K562 (cell line): Measurements from ENCODE around the gene FAM20B. TPM values are rescaled to one million over a fixed set of nuclear protein-coding genes. Genes with fewer than 3 reads are reported as not detected.
A peak's percentile ranks its signal among the peaks of the same experiment; 100 is the strongest.

Experiments used
- DNMT1 ChIP-seq: fragments of 450-650 bp; IDR thresholded peaks from 2 replicates; pipeline ENCODE4 v1.6.1; 2016; ENCODE audit warnings: antibody characterized with exemption, mild to moderate bottlenecking
- HEY1 ChIP-seq: fragments of 250-450 bp; sonication (Bioruptor Pico); IDR thresholded peaks from 2 replicates; pipeline ENCODE4 v1.5.0; 2020; ENCODE audit warnings: mild to moderate bottlenecking, moderate library complexity, borderline replicate concordance
- RUNX1 ChIP-seq: sonication (generic); IDR thresholded peaks from 2 replicates; pipeline ENCODE4 v1.6.1; 2016; ENCODE audit warnings: antibody characterized with exemption, low read depth
- ZBTB17 ChIP-seq: fragments of 450-650 bp; formaldehyde crosslinking; IDR thresholded peaks from 2 replicates; pipeline ENCODE4 v1.4.0; 2020; ENCODE audit warnings: mild to moderate bottlenecking
- ZC3H11A ChIP-seq: IDR thresholded peaks from 2 replicates; pipeline ENCODE4 v1.6.1; 2012; ENCODE audit warnings: low read depth, low read length, improper control_type of control experiment
- polyA plus RNA-seq, 8 experiments: library from polyadenylated mRNA; depleted of rRNA in 4 of 8; stranded (reverse) in 5 of 8; unstranded in 3 of 8; fragments of >200 nt; fragmentation: Nextera tagmentation in 2 of 8; fragmentation: Illumina TruSeq in 1 of 8; extraction: Ambion mirVana in 2 of 8; extraction: Trizol in 1 of 8; gene quantifications; 2 replicates each; pipeline versions ENCODE4 v1.2.1 to v1.2.3, GENCODE V29; 2011 to 2014; ENCODE audit warnings: inconsistent platforms in 1 of 8, missing spikeins in 1 of 8
- total RNA-seq, 7 experiments: library from RNA; depleted of rRNA in 6 of 7; stranded (reverse); fragments of >200 nt in 6 of 7; fragmentation: Illumina TruSeq in 2 of 7; extraction: Trizol in 2 of 7; gene quantifications; 2 replicates each; pipeline versions ENCODE4 v1.2.1 to v1.2.3, GENCODE V29; 2011 to 2021; ENCODE audit warnings: low replicate concordance in 1 of 7
- TF ChIP-seq, protein P1 (sequence below), 2 experiments: fragments of 450-650 bp; formaldehyde crosslinking in 1 of 2; IDR thresholded peaks; 2 replicates each; pipeline versions ENCODE4 v1.4.0 to v1.6.1; 2014 to 2020; ENCODE audit warnings: mild to moderate bottlenecking in 2 of 2, borderline replicate concordance in 1 of 2, low read depth in 1 of 2
- TF ChIP-seq, protein P2 (sequence below): fragments of 250-450 bp; sonication (Bioruptor Pico); IDR thresholded peaks from 2 replicates; pipeline ENCODE4 v1.5.0; 2021; ENCODE audit warnings: mild to moderate bottlenecking, moderate library complexity
- TF ChIP-seq, protein P3 (sequence below): sonication (generic); formaldehyde crosslinking; IDR thresholded peaks from 2 replicates; pipeline ENCODE4 v1.8.1; 2023; ENCODE audit warnings: mild to moderate bottlenecking, missing genetic modification reagents
- TF ChIP-seq, protein P4 (sequence below): sonication (generic); formaldehyde crosslinking; IDR thresholded peaks from 2 replicates; pipeline ENCODE4 v1.8.1; 2022; ENCODE audit warnings: missing genetic modification reagents

Gene FAM20B
- total and polyA plus RNA-seq, 9 of the 15 experiments (the other 6 are each of a cell fraction or from before 2014, with no cell fraction given): 7.2 to 67.5 (median 42.9) TPM

DNA sequence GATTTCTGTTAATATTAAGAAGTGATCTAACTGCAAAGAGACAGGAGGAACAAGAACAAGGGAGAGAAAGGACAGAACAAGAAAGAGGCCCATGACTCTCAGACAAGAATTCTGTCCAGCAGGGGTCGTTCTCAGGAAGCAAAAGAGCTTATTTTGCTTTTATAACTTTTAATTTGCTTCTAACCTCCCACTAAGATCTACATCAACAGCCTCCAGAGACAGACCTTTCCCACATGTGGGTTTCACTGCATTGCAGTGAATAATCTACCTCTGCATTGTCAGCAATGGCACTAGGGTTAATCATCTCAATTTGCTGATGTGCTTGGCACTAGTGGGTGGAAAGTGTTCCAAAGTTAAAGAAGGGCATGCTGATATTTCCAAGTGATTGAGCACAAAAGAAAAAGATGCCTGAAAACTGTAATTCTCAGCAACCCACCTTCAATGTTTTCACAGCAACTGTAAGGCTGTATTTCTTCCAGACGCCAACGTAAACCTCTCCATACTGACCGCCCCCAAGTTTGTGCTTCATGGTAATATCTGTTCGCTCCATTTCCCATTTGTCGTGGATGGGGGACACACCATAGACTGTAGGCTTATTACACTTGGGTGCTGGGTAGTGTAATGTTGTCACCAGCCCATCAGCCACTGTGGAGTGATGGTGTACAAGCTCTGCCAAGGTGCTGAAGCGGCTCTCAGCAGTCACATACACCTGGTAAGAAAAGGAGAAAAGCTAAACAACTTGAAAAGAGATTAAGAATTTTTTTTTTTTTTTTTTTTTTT is 95.7 kb downstream of the FAM20B start (continued):
- TF ChIP-seq ZC3H11A (no peak), HEY1 (CRISPR knock-in tag) (no peak), DNMT1 (no peak), ZBTB17 (no peak), RUNX1 (no peak)
- TF ChIP-seq, protein P1, sequence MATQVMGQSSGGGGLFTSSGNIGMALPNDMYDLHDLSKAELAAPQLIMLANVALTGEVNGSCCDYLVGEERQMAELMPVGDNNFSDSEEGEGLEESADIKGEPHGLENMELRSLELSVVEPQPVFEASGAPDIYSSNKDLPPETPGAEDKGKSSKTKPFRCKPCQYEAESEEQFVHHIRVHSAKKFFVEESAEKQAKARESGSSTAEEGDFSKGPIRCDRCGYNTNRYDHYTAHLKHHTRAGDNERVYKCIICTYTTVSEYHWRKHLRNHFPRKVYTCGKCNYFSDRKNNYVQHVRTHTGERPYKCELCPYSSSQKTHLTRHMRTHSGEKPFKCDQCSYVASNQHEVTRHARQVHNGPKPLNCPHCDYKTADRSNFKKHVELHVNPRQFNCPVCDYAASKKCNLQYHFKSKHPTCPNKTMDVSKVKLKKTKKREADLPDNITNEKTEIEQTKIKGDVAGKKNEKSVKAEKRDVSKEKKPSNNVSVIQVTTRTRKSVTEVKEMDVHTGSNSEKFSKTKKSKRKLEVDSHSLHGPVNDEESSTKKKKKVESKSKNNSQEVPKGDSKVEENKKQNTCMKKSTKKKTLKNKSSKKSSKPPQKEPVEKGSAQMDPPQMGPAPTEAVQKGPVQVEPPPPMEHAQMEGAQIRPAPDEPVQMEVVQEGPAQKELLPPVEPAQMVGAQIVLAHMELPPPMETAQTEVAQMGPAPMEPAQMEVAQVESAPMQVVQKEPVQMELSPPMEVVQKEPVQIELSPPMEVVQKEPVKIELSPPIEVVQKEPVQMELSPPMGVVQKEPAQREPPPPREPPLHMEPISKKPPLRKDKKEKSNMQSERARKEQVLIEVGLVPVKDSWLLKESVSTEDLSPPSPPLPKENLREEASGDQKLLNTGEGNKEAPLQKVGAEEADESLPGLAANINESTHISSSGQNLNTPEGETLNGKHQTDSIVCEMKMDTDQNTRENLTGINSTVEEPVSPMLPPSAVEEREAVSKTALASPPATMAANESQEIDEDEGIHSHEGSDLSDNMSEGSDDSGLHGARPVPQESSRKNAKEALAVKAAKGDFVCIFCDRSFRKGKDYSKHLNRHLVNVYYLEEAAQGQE (IDR thresholded peaks at IDR 0.05; ENCODE audit: borderline replicate concordance): peak; percentile 78
- TF ChIP-seq, protein P1 (CRISPR knock-in tag; IDR thresholded peaks at IDR 0.05; ENCODE audit: low read depth): no peak
- TF ChIP-seq, protein P2, sequence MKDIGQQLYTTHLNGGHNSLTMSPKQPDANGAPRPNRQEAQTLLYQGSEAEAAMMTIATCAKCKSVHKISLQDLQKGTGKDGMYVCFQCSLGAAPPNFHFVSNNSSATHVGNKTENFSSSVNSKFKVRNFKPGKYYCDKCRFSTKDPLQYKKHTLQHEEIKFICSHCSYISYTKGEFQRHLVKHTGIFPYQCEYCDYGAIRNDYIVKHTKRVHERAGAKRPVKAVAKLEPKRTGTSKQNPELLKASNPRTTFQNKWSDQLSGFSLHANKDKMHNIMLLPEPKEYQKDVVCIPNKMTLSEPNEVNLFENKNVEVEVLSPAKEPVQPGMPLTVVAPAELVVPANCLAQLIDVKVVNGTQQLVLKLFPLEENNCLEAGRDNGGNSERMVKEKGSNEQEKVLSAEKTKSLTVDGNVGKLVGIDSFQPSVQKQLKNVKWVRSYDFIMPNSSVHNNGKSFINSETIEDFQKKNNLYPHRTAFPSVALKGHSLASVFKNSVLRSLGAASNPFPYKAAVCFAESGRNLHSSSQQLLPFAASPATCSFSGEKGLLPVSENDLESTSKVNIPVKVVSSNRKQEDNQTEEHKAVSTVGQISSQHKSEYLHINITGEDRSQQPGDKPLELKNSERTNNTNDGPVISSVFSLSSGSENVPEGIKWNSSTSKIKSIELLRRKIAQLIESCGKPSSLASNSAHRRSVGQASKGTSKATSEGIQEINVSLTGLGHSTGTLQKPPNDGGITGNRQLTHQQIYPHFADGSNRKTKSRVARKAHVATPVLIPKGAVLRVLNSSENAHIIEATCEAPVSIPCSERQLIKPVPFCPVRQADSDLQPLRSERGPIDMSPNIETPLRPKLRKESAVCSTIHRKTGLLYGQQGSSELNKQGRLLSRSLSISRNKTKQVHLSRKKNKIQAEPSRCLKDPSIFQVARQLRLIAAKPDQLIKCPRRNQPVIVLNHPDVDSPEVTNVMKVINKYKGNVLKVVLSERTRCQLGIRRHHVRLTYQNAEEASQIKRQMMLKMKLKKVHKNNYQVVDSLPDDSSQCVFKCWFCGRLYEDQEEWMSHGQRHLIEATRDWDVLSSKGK (CRISPR knock-in tag): no peak
- TF ChIP-seq, protein P3, sequence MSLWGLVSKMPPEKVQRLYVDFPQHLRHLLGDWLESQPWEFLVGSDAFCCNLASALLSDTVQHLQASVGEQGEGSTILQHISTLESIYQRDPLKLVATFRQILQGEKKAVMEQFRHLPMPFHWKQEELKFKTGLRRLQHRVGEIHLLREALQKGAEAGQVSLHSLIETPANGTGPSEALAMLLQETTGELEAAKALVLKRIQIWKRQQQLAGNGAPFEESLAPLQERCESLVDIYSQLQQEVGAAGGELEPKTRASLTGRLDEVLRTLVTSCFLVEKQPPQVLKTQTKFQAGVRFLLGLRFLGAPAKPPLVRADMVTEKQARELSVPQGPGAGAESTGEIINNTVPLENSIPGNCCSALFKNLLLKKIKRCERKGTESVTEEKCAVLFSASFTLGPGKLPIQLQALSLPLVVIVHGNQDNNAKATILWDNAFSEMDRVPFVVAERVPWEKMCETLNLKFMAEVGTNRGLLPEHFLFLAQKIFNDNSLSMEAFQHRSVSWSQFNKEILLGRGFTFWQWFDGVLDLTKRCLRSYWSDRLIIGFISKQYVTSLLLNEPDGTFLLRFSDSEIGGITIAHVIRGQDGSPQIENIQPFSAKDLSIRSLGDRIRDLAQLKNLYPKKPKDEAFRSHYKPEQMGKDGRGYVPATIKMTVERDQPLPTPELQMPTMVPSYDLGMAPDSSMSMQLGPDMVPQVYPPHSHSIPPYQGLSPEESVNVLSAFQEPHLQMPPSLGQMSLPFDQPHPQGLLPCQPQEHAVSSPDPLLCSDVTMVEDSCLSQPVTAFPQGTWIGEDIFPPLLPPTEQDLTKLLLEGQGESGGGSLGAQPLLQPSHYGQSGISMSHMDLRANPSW: no peak
- TF ChIP-seq, protein P4, sequence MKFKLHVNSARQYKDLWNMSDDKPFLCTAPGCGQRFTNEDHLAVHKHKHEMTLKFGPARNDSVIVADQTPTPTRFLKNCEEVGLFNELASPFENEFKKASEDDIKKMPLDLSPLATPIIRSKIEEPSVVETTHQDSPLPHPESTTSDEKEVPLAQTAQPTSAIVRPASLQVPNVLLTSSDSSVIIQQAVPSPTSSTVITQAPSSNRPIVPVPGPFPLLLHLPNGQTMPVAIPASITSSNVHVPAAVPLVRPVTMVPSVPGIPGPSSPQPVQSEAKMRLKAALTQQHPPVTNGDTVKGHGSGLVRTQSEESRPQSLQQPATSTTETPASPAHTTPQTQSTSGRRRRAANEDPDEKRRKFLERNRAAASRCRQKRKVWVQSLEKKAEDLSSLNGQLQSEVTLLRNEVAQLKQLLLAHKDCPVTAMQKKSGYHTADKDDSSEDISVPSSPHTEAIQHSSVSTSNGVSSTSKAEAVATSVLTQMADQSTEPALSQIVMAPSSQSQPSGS (CRISPR knock-in tag): no peak
